Ishikawa (cell line): ENCODE data around the gene MRPL49.

Source experiments
- CEBPB ChIP-seq: IDR thresholded peaks from 2 replicates; pipeline ENCODE4 v1.6.1; 2012
- CREB1 ChIP-seq: IDR thresholded peaks from 2 replicates; pipeline ENCODE4 v1.6.1; 2012; ENCODE audit warnings: low read depth
- EGR1 ChIP-seq: IDR thresholded peaks from 2 replicates; pipeline ENCODE4 v1.6.1; 2012
- EP300 ChIP-seq: IDR thresholded peaks from 2 replicates; pipeline ENCODE4 v1.6.1; 2012; ENCODE audit warnings: borderline replicate concordance
- FOXM1 ChIP-seq: IDR thresholded peaks from 2 replicates; pipeline ENCODE4 v1.6.1; 2012; ENCODE audit warnings: low read depth, borderline replicate concordance
- NFIC ChIP-seq: IDR thresholded peaks from 2 replicates; pipeline ENCODE4 v1.6.1; 2012
- RAD21 ChIP-seq: IDR thresholded peaks from 2 replicates; pipeline ENCODE4 v1.6.1; 2012; ENCODE audit warnings: low read depth
- TAF1 ChIP-seq: IDR thresholded peaks from 2 replicates; pipeline ENCODE4 v1.6.1; 2012; ENCODE audit warnings: low read depth, mild to moderate bottlenecking
- TCF12 ChIP-seq: IDR thresholded peaks from 2 replicates; pipeline ENCODE4 v1.6.1; 2012; ENCODE audit warnings: low read depth
- TEAD4 ChIP-seq: IDR thresholded peaks from 2 replicates; pipeline ENCODE4 v1.6.1; 2012
- YY1 ChIP-seq: IDR thresholded peaks from 2 replicates; pipeline ENCODE4 v1.6.1; 2012; ENCODE audit warnings: low read depth
- ZBTB7A ChIP-seq: IDR thresholded peaks from 2 replicates; pipeline ENCODE4 v1.6.1; 2012; ENCODE audit warnings: low read depth
- TF ChIP-seq, protein P1 (sequence below): IDR thresholded peaks from 2 replicates; pipeline ENCODE4 v1.6.1; 2012; ENCODE audit warnings: low read depth, mild to moderate bottlenecking
- TF ChIP-seq, protein P2 (sequence below): IDR thresholded peaks from 2 replicates; pipeline ENCODE4 v1.6.1; 2012
- TF ChIP-seq, protein P3 (sequence below): IDR thresholded peaks from 2 replicates; pipeline ENCODE4 v1.6.1; 2012

MRPL49 gene

DNA sequence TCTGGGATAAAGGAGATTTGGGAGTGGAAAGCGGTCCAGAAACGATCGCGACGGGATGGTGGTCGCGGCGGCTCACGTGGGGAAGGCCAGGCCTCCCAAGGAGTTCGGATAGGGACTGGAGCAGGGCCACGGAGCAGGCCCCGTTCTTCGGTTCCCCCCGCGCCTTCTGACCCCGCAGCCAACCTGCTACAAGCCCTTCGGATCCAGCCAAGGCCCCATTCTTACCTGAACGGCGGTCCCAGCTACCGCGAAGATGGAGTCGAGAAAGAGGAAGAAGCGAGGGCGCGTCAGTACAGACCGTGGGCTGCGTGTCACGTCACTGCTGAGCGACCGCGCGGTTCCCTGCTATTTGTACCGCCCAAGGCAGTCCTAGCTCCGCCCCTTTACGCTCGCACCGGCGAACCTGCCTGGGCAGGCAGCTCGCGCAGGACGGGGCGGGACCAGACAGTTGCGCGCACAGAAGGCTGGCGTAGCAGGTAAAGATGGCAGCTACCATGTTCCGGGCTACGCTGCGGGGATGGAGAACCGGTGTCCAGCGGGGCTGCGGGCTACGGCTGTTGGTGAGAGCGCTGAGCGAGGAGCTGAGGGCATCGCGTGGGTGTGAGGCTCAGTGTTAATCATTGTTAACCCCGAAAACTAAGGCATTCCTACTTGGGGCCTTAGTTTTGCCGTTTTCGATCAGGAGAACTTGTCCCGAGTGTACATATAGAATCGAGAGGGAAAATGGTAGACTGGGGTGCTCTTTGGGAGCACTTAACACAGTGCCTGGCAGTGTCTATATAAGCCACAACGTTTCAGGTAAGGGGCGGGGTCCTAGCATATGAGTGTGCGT, at the start of gene MRPL49, which contains the start of gene FAU:
Gene MRPL49 (plus strand): TSS at position 457 of the 832 bp plus-strand sequence. CDS start 26 bp downstream, at position 483.
Gene FAU (minus strand): TSS at position 270 of the 832 bp plus-strand sequence. CDS start 321 bp downstream, outside the sequence.
- TF ChIP-seq CREB1 (peak; percentile 95), ZBTB7A (no peak), YY1 (peak; percentile 93), TAF1 (peak; percentile 98), RAD21 (0 out of 2 replicates have a peak, but pooled peaks have one; percentile 1), TCF12 (peak; percentile 51; the same call in 1 of the 2 replicates), EGR1 (peak; percentile 15; the same call in 1 of the 2 replicates), TEAD4 (peak; percentile 41), NFIC (no peak), FOXM1 (no peak), EP300 (no peak), CEBPB (no peak)
- TF ChIP-seq, protein P1, sequence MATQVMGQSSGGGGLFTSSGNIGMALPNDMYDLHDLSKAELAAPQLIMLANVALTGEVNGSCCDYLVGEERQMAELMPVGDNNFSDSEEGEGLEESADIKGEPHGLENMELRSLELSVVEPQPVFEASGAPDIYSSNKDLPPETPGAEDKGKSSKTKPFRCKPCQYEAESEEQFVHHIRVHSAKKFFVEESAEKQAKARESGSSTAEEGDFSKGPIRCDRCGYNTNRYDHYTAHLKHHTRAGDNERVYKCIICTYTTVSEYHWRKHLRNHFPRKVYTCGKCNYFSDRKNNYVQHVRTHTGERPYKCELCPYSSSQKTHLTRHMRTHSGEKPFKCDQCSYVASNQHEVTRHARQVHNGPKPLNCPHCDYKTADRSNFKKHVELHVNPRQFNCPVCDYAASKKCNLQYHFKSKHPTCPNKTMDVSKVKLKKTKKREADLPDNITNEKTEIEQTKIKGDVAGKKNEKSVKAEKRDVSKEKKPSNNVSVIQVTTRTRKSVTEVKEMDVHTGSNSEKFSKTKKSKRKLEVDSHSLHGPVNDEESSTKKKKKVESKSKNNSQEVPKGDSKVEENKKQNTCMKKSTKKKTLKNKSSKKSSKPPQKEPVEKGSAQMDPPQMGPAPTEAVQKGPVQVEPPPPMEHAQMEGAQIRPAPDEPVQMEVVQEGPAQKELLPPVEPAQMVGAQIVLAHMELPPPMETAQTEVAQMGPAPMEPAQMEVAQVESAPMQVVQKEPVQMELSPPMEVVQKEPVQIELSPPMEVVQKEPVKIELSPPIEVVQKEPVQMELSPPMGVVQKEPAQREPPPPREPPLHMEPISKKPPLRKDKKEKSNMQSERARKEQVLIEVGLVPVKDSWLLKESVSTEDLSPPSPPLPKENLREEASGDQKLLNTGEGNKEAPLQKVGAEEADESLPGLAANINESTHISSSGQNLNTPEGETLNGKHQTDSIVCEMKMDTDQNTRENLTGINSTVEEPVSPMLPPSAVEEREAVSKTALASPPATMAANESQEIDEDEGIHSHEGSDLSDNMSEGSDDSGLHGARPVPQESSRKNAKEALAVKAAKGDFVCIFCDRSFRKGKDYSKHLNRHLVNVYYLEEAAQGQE = no peak
- TF ChIP-seq, protein P2, sequence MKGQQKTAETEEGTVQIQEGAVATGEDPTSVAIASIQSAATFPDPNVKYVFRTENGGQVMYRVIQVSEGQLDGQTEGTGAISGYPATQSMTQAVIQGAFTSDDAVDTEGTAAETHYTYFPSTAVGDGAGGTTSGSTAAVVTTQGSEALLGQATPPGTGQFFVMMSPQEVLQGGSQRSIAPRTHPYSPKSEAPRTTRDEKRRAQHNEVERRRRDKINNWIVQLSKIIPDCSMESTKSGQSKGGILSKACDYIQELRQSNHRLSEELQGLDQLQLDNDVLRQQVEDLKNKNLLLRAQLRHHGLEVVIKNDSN = no peak
- TF ChIP-seq, protein P3, sequence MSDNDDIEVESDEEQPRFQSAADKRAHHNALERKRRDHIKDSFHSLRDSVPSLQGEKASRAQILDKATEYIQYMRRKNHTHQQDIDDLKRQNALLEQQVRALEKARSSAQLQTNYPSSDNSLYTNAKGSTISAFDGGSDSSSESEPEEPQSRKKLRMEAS = peak; percentile 66

DNA sequence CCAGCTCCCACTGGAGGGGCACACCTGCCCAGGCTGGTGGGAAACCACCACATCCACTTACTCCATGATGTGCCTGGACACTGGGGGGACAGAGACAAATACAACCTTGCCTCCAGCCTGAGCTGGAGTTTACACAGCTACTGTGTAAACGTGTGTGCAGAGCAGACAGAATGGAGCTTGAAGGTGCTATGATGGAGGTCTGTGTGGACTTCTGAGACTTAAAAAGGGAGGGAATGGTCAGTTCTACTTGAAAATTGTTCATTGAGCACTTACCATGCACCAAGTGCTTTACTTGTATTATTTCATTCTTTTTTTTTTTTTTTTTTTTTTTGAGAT, 49.5 kb upstream of the MRPL49 start:
- TF ChIP-seq CEBPB (no peak), EP300 (no peak), RAD21 (no peak), CREB1 (no peak), FOXM1 (no peak), EGR1 (no peak), TEAD4 (no peak), NFIC (no peak), YY1 (no peak)
- TF ChIP-seq, protein P2 = no peak
- TF ChIP-seq, protein P3 = no peak
- TF ChIP-seq, protein P1 = no peak

DNA sequence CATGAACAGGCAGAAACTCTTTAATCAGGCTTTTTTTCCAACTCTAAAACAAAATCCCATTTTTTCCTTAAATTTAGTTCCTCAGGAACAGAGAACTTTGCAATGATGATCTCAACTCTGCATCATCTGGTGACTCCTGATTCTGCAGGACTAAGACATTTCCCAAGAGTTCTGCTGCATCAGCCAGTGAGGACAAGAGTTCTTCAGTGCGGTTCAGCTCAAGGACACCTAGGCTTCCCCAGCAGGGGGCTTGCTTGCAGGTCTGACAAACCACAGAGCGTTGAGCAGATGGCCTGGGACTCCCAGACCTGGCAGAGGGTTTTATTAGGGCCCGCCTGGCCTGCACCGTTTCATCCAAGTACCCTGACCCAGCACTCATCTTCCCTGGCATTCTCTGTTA, 44.7 kb upstream of the MRPL49 start:
- TF ChIP-seq TAF1 = no peak
- TF ChIP-seq, protein P1 = no peak
- TF ChIP-seq CREB1 = no peak
- no peak for TF ChIP-seq EGR1

DNA sequence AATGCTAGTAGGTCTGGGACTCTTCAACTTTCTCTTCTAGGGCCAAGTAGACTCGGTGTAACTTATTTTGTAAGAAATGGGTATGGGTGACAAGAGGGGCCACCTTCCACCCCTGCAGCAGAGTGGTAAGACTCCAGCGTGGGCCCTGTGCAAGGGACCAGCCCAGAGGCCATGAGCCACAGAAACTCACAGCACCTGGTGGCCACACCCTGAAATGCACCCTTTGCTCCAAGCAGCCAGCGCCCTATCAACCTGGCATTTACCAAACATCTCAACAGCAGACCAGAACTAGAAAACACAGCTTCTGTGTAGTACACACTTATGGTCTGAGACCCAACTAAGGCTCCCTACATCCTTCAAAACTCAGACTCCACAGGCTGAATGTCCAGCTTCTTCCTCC, 44.0 kb upstream of the MRPL49 start:
- TF ChIP-seq EP300 = no peak
- TF ChIP-seq RAD21 = peak; percentile 41
